IMR-90 (cell line): ENCODE measurements around the gene SHROOM4.

Source experiments
- BHLHE40 ChIP-seq: fragments of 150-350 bp; IDR thresholded peaks from 2 replicates; pipeline ENCODE4 v1.6.1; 2016; ENCODE audit warnings: mild to moderate bottlenecking, low read depth, low read length
- CEBPB ChIP-seq: IDR thresholded peaks from 2 replicates; pipeline ENCODE4 v1.6.1; 2012; ENCODE audit warnings: low read depth, low read length, improper control_type of control experiment
- MAZ ChIP-seq: IDR thresholded peaks from 2 replicates; pipeline ENCODE4 v1.6.1; 2012; ENCODE audit warnings: low read depth, mild to moderate bottlenecking, low read length, improper control_type of control experiment, moderate library complexity, borderline replicate concordance
- MXI1 ChIP-seq: IDR thresholded peaks from 2 replicates; pipeline ENCODE4 v1.6.1; 2012; ENCODE audit warnings: low read depth, mild to moderate bottlenecking, low read length, moderate library complexity, borderline replicate concordance
- POLR2A ChIP-seq: IDR thresholded peaks from 2 replicates; pipeline ENCODE4 v1.6.1; 2012; ENCODE audit warnings: mild to moderate bottlenecking, low read depth, low read length
- RCOR1 ChIP-seq: IDR thresholded peaks from 2 replicates; pipeline ENCODE4 v1.6.1; 2012; ENCODE audit warnings: mild to moderate bottlenecking, low read length, improper control_type of control experiment; ENCODE audit not compliant: insufficient replicate concordance
- USF2 ChIP-seq: fragments of 150-350 bp; IDR thresholded peaks from 2 replicates; pipeline ENCODE4 v1.6.1; 2017; ENCODE audit warnings: mild to moderate bottlenecking, antibody characterized with exemption, low read length, low read depth
- TF ChIP-seq, protein P1 (sequence below): conservative IDR thresholded peaks from 2 replicates; pipeline ENCODE4 v1.5.1; 2012; ENCODE audit warnings: mild to moderate bottlenecking, low read depth, low read length, improper control_type of control experiment

- TF ChIP-seq RCOR1 (no peak), POLR2A (no peak), USF2 (no peak), MXI1 (no peak), MAZ (no peak), BHLHE40 (no peak), CEBPB (no peak)
- TF ChIP-seq, protein P1, sequence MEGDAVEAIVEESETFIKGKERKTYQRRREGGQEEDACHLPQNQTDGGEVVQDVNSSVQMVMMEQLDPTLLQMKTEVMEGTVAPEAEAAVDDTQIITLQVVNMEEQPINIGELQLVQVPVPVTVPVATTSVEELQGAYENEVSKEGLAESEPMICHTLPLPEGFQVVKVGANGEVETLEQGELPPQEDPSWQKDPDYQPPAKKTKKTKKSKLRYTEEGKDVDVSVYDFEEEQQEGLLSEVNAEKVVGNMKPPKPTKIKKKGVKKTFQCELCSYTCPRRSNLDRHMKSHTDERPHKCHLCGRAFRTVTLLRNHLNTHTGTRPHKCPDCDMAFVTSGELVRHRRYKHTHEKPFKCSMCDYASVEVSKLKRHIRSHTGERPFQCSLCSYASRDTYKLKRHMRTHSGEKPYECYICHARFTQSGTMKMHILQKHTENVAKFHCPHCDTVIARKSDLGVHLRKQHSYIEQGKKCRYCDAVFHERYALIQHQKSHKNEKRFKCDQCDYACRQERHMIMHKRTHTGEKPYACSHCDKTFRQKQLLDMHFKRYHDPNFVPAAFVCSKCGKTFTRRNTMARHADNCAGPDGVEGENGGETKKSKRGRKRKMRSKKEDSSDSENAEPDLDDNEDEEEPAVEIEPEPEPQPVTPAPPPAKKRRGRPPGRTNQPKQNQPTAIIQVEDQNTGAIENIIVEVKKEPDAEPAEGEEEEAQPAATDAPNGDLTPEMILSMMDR: no peak
Measured at GRCh38 chrX:50723006-50723405, 91.0 kb downstream of the SHROOM4 start.
